Activated CD4-positive, alpha-beta T cell treated with anti-CD3 and anti-CD28 coated beads for 4 hours (primary cell): ENCODE data around the gene FOXQ1.
"Not testable (repeated sequence)": the region's sequence is repeated elsewhere in the genome, so short reads cannot be mapped to it uniquely, and the experiment has no call there.

Experiments used
- DNase-seq, 2 donors: peaks; one replicate each; pipeline ENCODE4 v3.0.0-alpha.2; 2020

The FOXQ1 gene

GRCh38 chr6:1295420-1295819 is 16.5 kb upstream of the FOXQ1 start:
- no peak for DNase-seq

GRCh38 chr6:1296079-1296478 is 15.8 kb upstream of the FOXQ1 start:
- DNase-seq = no peak

- DNase-seq = no peak
Observed at GRCh38 chr6:1296542-1296941, 15.4 kb upstream of the FOXQ1 start.

GRCh38 chr6:1297746-1298145 is 14.2 kb upstream of the FOXQ1 start:
- DNase-seq = no peak

GRCh38 chr6:1298768-1299167 is 13.1 kb upstream of the FOXQ1 start:
- DNase-seq = no peak

GRCh38 chr6:1306133-1306532 is 5.8 kb upstream of the FOXQ1 start:
- DNase-seq = no peak

- DNase-seq = no peak
Observed at GRCh38 chr6:1309366-1309765, 2.5 kb upstream of the FOXQ1 start.

GRCh38 chr6:1310628-1311399 is 1.1 kb upstream of the FOXQ1 start:
- DNase-seq = no peak

- no peak for DNase-seq
Observed at GRCh38 chr6:1312203-1312472, 240 bp downstream of the FOXQ1 start.

- DNase-seq = no peak
Observed at GRCh38 chr6:1312473-1313367, 822 bp downstream of the FOXQ1 start.

GRCh38 chr6:1313384-1313766 is 1.5 kb downstream of the FOXQ1 start:
- no peak for DNase-seq

GRCh38 chr6:1313767-1314503 is 2.0 kb downstream of the FOXQ1 start:
- no peak for DNase-seq

- no peak for DNase-seq
Observed at GRCh38 chr6:1314617-1315016, 2.7 kb downstream of the FOXQ1 start.

GRCh38 chr6:1315201-1315559 is 3.3 kb downstream of the FOXQ1 start:
- no peak for DNase-seq

GRCh38 chr6:1315560-1316386 is 3.9 kb downstream of the FOXQ1 start:
- no peak for DNase-seq

- DNase-seq = no peak
Observed at GRCh38 chr6:1316489-1316971, 4.6 kb downstream of the FOXQ1 start.

GRCh38 chr6:1317302-1317815 is 5.5 kb downstream of the FOXQ1 start:
- no peak for DNase-seq

GRCh38 chr6:1318036-1318435 is 6.1 kb downstream of the FOXQ1 start:
- DNase-seq = no peak

GRCh38 chr6:1318584-1318983 is 6.7 kb downstream of the FOXQ1 start:
- not testable (repeated sequence) for DNase-seq

GRCh38 chr6:1321738-1322137 is 9.8 kb downstream of the FOXQ1 start:
- DNase-seq = no peak

- DNase-seq = no peak
Observed at GRCh38 chr6:1322156-1322555, 10.3 kb downstream of the FOXQ1 start.

GRCh38 chr6:1322696-1323219 is 10.9 kb downstream of the FOXQ1 start:
- no peak for DNase-seq
